Measurements from ENCODE around the gene TRAPPC1. TPM values are rescaled to one million over a fixed set of nuclear protein-coding genes. Genes with fewer than 3 reads are reported as not detected.

Gene TRAPPC1
- 10 to 100 TPM; 52.4 to 68.2 TPM for total RNA-seq

- H3K4me1 ChIP-seq: peaks cover 0 to 38% of the 10 kb centered on the region in 2 donors
These were observed at the start of gene TRAPPC1, which contains the start of gene CNTROB for GRCh38 chr17:7931709-7932482. Gene TRAPPC1, minus strand, starts transcription at chr17:7931946. Its CDS starts 117 bp downstream, at chr17:7931829. Gene CNTROB, plus strand, starts transcription at chr17:7932206. Its CDS starts 874 bp downstream, at chr17:7933080.

GRCh38 chr17:7977805-7978204, 46.1 kb upstream of the TRAPPC1 start:
- no peak for DNase-seq (ENCODE audit: low spot score)
- Histone ChIP-seq H3K4me3 (no peak overlapping the region), H3K9me3 (peaks cover 0 to 18% of the 10 kb centered on the region in 2 donors), H3K4me1 (no peaks in the 10 kb centered on the region), H3K27ac (no peak overlapping the region), H3K36me3 (no peaks in the 10 kb centered on the region), H3K27me3 (no peaks in the 10 kb centered on the region)
- TF ChIP-seq CTCF (IDR thresholded peaks at IDR 0.05): no peak

More at GRCh38 chr17:7931709-7932482, at the start of gene TRAPPC1, which contains the start of gene CNTROB:
- DNase-seq (ENCODE audit: low spot score): peak; percentile 100
- H3K36me3 ChIP-seq: peaks cover 3% of the 10 kb centered on the region
- H3K27me3 ChIP-seq: no peaks in the 10 kb centered on the region
- peak within 1 kb of the TSS; percentile 77 to 79 for H3K27ac ChIP-seq
- TF ChIP-seq CTCF (IDR thresholded peaks at IDR 0.05): no peak
- H3K9me3 ChIP-seq: no peaks in the 10 kb centered on the region
- peak within 1 kb of the TSS; percentile 55 to 81 for H3K4me3 ChIP-seq

- TF ChIP-seq CTCF (IDR thresholded peaks at IDR 0.05): no peak
- no peaks in the 10 kb centered on the region for H3K27me3 ChIP-seq
- no peak overlapping the region for H3K4me3 ChIP-seq
- no peaks in the 10 kb centered on the region for H3K4me1 ChIP-seq
- DNase-seq (ENCODE audit: low spot score): no peak
- H3K9me3 ChIP-seq: peaks cover 0 to 18% of the 10 kb centered on the region in 2 donors
- no peak overlapping the region for H3K27ac ChIP-seq
- no peaks in the 10 kb centered on the region for H3K36me3 ChIP-seq
These were observed 45.3 kb upstream of the TRAPPC1 start for GRCh38 chr17:7977039-7977438.

- no peak for DNase-seq (ENCODE audit: low spot score)
- TF ChIP-seq CTCF (IDR thresholded peaks at IDR 0.05): no peak
- peaks cover 0 to 18% of the 10 kb centered on the region in 2 donors for H3K9me3 ChIP-seq
These were observed 42.9 kb upstream of the TRAPPC1 start for GRCh38 chr17:7974638-7975131.

GRCh38 chr17:7972131-7972785, 40.5 kb upstream of the TRAPPC1 start:
- Histone ChIP-seq H3K4me1 (no peaks in the 10 kb centered on the region), H3K36me3 (no peaks in the 10 kb centered on the region), H3K4me3 (no peak overlapping the region), H3K27ac (no peak overlapping the region), H3K9me3 (peaks cover 0 to 18% of the 10 kb centered on the region in 2 donors), H3K27me3 (no peaks in the 10 kb centered on the region)
- no peak for TF ChIP-seq CTCF (IDR thresholded peaks at IDR 0.05)
- DNase-seq (ENCODE audit: low spot score): no peak

More at GRCh38 chr17:7974638-7975131, 42.9 kb upstream of the TRAPPC1 start:
- Histone ChIP-seq H3K36me3 (no peaks in the 10 kb centered on the region), H3K4me1 (no peaks in the 10 kb centered on the region), H3K4me3 (no peak overlapping the region), H3K27me3 (no peaks in the 10 kb centered on the region), H3K27ac (no peak overlapping the region)

Measured in right atrium auricular region (tissue), 2 donors.